Measurements from ENCODE around the gene SLC25A34. TPM values are rescaled to one million over a fixed set of nuclear protein-coding genes. Genes with fewer than 3 reads are reported as not detected.
A peak's percentile ranks its signal among the peaks of the same experiment; 100 is the strongest.

Gene SLC25A34
- total RNA-seq, 1 experiment from 2014 or later = 1.1 TPM

- no peak for TF ChIP-seq EMX1 (CRISPR knock-in tag; IDR thresholded peaks at IDR 0.05)
Observed at GRCh38 chr1:15757575-15758342, 21.7 kb downstream of the SLC25A34 start (continued).

GRCh38 chr1:15758343-15758931 is 22.4 kb downstream of the SLC25A34 start, which contains the start of gene FBLIM1:
Gene FBLIM1, plus strand, starts transcription at chr1:15758795. Its CDS starts 6,189 bp downstream, at chr1:15764984.
- Mint-ChIP-seq H3K27me3 (ENCODE audit: low read depth) (no peaks in the 10 kb centered on the region), H3K36me3 (peaks cover 5% of the 10 kb centered on the region), H3K27ac (peak within 1 kb of the TSS; percentile 83), H3K4me3 (peak within 1 kb of the TSS; percentile 91), H3K4me1 (peaks cover 46% of the 10 kb centered on the region), H3K9me3 (0 out of 2 replicates have a peak, but pooled peaks cover 3% of the 10 kb centered on the region)
- POLR2A ChIA-PET = no interaction called here
- peak; percentile 80 for DNase-seq (ENCODE audit: low spot score)
- CTCF ChIA-PET = interaction anchor here (1.0 to 5.2 kb wide), 6 partner anchors 17 to 155 kb away, joined by 3 to 51 read pairs (median 11); partner anchors contain the start of gene TMEM82
- peak; percentile 36 for ATAC-seq
- TF ChIP-seq SP1 (CRISPR knock-in tag; conservative IDR thresholded peaks at IDR 0.05) (0 out of 2 replicates have a peak, but pooled peaks have one; percentile 13), CTCF (IDR thresholded peaks at IDR 0.05) (no peak)

- ChIA-PET CTCF (interaction anchor here (1.3 to 4.7 kb wide), 5 partner anchors 18 to 40 kb away, joined by 3 to 20 read pairs (median 10); no protein-coding TSS in a partner anchor), POLR2A (no interaction called here)
- H3K36me3 Mint-ChIP-seq = peaks cover 8% of the 10 kb centered on the region
- H3K4me3 Mint-ChIP-seq = peak overlapping the region; percentile 91
- peak overlapping the region; percentile 83; the same call in 1 of the 2 replicates for H3K27ac Mint-ChIP-seq
- peaks cover 50% of the 10 kb centered on the region for H3K4me1 Mint-ChIP-seq
- H3K9me3 Mint-ChIP-seq = 0 out of 2 replicates have a peak, but pooled peaks cover 3% of the 10 kb centered on the region
- TF ChIP-seq HMGXB4 (CRISPR knock-in tag; IDR thresholded peaks at IDR 0.05) (peak; percentile 63; the same call in 1 of the 2 replicates), ZNF423 (CRISPR knock-in tag; IDR thresholded peaks at IDR 0.05) (peak; percentile 95), FOXP4 (CRISPR knock-in tag; IDR thresholded peaks at IDR 0.05) (0 out of 2 replicates have a peak, but pooled peaks have one; percentile 58), HMGA2 (CRISPR knock-in tag; IDR thresholded peaks at IDR 0.05) (no peak), ZNF138 (CRISPR knock-in tag; conservative IDR thresholded peaks at IDR 0.05) (no peak), MAX (CRISPR knock-in tag; IDR thresholded peaks at IDR 0.05) (peak; percentile 45), JUN (CRISPR knock-in tag; IDR thresholded peaks at IDR 0.05) (peak; percentile 47; the same call in 1 of the 2 replicates)
- DNase-seq (ENCODE audit: low spot score) (peak; percentile 35), ATAC-seq (no peak)
- H3K27me3 Mint-ChIP-seq (ENCODE audit: low read depth) = no peaks in the 10 kb centered on the region
Observed at GRCh38 chr1:15758953-15759661, 23.0 kb downstream of the SLC25A34 start.

Measured in WTC11 (cell line).